HEK293T (cell line): ENCODE results near the gene CLEC4G.

ENCODE experiments used
- CTCF ChIA-PET: fragments of 350-600 bp; formaldehyde crosslinking; extraction: SDS; loops from one replicate; lab custom pipeline; 2021; ENCODE audit warnings: antibody characterized with exemption, inconsistent platforms; lab: Yijun Ruan, JAX
- POLR2A ChIA-PET: fragments of 350-600 bp; formaldehyde crosslinking; extraction: SDS; loops from one replicate; lab custom pipeline; 2020; ENCODE audit warnings: antibody characterized with exemption, inconsistent platforms; lab: Yijun Ruan, JAX
- DNase-seq: peaks from one replicate; pipeline ENCODE4 v3.0.0; 2012; ENCODE audit warnings: mixed read lengths; ENCODE audit errors: extremely low spot score
- ARNT ChIP-seq: fragments of 450-650 bp; IDR thresholded peaks from 2 replicates; pipeline ENCODE4 v1.6.1; 2017; ENCODE audit warnings: mild to moderate bottlenecking
- BHLHE40 ChIP-seq: fragments of 450-650 bp; IDR thresholded peaks from 2 replicates; pipeline ENCODE4 v1.6.1; 2016; ENCODE audit warnings: mild to moderate bottlenecking, moderate library complexity, borderline replicate concordance
- CTBP1 ChIP-seq: fragments of 450-650 bp; IDR thresholded peaks from 2 replicates; pipeline ENCODE4 v1.6.1; 2016; ENCODE audit warnings: borderline replicate concordance
- ELF4 ChIP-seq: fragments of 450-650 bp; IDR thresholded peaks from 2 replicates; pipeline ENCODE4 v1.6.1; 2017; ENCODE audit warnings: antibody characterized with exemption
- FOXA1 ChIP-seq: fragments of 450-650 bp; IDR thresholded peaks from 2 replicates; pipeline ENCODE4 v1.6.1; 2016; ENCODE audit warnings: mild to moderate bottlenecking
- FOXK2 ChIP-seq: fragments of 450-650 bp; IDR thresholded peaks from 2 replicates; pipeline ENCODE4 v1.6.1; 2016; ENCODE audit warnings: mild to moderate bottlenecking
- FOXM1 ChIP-seq: fragments of 450-650 bp; IDR thresholded peaks from 2 replicates; pipeline ENCODE4 v1.6.1; 2017; ENCODE audit warnings: mild to moderate bottlenecking, borderline replicate concordance
- HDGF ChIP-seq: fragments of 450-650 bp; IDR thresholded peaks from 2 replicates; pipeline ENCODE4 v1.6.1; 2017; ENCODE audit warnings: antibody characterized with exemption, borderline replicate concordance
- L3MBTL2 ChIP-seq: fragments of 450-650 bp; conservative IDR thresholded peaks from 2 replicates; pipeline ENCODE4 v1.6.1; 2016; ENCODE audit warnings: mild to moderate bottlenecking
- LEF1 ChIP-seq: fragments of 450-650 bp; IDR thresholded peaks from 2 replicates; pipeline ENCODE4 v1.6.1; 2017; ENCODE audit warnings: mild to moderate bottlenecking, borderline replicate concordance
- NFRKB ChIP-seq: fragments of 450-650 bp; IDR thresholded peaks from 2 replicates; pipeline ENCODE4 v1.6.1; 2016; ENCODE audit warnings: mild to moderate bottlenecking, moderate library complexity
- SP1 ChIP-seq: fragments of 450-650 bp; IDR thresholded peaks from 2 replicates; pipeline ENCODE4 v1.6.1; 2017
- SUZ12 ChIP-seq: fragments of 450-650 bp; IDR thresholded peaks from 2 replicates; pipeline ENCODE4 v1.6.1; 2016; ENCODE audit warnings: mild to moderate bottlenecking
- TARDBP ChIP-seq: fragments of 450-650 bp; IDR thresholded peaks from 2 replicates; pipeline ENCODE4 v1.6.1; 2016
- ZNF384 ChIP-seq: fragments of 450-650 bp; IDR thresholded peaks from 2 replicates; pipeline ENCODE4 v1.6.1; 2016
- TF ChIP-seq, protein P1 (sequence below): fragments of 450-650 bp; IDR thresholded peaks from 2 replicates; pipeline ENCODE4 v1.6.1; 2016

CLEC4G gene

DNA sequence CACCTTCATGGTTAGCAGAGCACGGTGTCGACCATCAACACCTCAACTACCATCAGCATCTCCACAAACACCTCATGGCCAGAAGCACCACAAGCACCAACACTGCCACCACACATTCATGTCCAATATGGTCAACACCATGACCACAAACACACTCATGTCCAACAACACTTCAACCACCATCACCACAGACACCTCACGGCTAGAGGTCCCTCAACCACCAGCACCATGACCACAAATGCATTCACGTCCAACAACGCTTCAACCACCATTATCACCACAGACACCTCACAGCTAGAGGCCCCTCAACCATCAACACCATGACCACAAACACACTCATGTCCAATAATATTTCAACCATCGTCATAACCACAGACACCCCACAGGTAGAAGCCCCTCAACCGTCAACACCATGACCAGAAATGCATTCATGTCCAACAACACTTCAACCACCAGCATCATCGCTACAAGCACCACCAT is 41.1 kb downstream of the CLEC4G start:
- CTCF ChIA-PET, result no interaction called here
- TF ChIP-seq TARDBP (no peak), FOXK2 (no peak), NFRKB (no peak), FOXA1 (no peak), ARNT (no peak), BHLHE40 (no peak), SUZ12 (no peak), SP1 (no peak), ELF4 (no peak), HDGF (no peak), L3MBTL2 (no peak), LEF1 (no peak), FOXM1 (no peak), CTBP1 (no peak), ZNF384 (no peak)
- TF ChIP-seq, protein P1, sequence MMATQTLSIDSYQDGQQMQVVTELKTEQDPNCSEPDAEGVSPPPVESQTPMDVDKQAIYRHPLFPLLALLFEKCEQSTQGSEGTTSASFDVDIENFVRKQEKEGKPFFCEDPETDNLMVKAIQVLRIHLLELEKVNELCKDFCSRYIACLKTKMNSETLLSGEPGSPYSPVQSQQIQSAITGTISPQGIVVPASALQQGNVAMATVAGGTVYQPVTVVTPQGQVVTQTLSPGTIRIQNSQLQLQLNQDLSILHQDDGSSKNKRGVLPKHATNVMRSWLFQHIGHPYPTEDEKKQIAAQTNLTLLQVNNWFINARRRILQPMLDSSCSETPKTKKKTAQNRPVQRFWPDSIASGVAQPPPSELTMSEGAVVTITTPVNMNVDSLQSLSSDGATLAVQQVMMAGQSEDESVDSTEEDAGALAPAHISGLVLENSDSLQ, result no peak
- POLR2A ChIA-PET, result interaction anchor here (0.6 to 0.9 kb wide), 2 partner anchors 10 to 104 kb away, joined by 3 to 4 read pairs; partner anchors contain the start of gene TRAPPC5
- DNase-seq, result no peak

DNA sequence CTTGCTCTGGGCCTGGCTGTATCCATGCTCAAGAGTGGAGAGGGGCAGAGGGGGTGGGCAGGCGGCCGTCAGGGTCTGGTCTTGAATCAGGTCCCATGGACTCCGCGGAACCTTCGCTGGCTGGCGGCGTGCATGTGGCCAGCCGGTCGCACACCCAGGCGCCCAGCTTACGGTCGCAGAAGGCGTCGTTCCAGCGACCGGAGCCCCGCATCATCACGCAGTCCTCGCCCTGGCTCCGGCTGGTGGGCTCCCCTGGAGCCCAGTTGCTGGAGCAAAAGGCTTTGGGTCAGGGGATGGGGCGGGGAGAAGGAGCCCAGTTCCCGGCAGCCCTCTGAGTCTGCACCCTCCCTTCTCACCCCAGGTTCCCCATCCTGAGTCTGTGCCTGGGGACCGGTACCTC is 42.7 kb downstream of the CLEC4G start:
- ChIA-PET POLR2A (interaction anchor here (1.4 kb wide), 1 partner anchor 9 kb away, joined by 3 read pairs; no protein-coding TSS in a partner anchor), CTCF (no interaction called here)
- TF ChIP-seq BHLHE40, result no peak
- no peak for TF ChIP-seq FOXK2
- no peak for TF ChIP-seq TARDBP
- TF ChIP-seq FOXA1, result no peak
- no peak for DNase-seq

DNA sequence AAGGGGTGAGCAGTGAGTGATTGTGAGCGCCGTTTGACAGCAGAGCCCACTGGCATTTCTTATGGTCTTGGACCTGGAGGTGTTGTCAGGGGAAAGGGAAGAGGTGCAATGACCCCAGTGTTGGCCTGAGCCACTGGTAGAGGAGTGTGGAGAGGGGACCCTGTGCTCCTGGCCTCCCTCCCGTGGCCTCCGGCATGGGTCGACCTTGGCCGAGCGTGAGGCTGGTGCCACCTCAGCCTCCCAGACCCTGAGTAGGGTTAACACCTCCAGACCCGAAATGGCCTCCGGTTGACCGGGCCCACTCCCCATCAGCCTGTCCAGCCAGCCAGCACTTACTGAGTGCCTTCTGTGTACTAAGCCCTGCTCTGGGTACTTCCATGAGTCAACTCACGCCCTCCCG is 44.7 kb downstream of the CLEC4G start:
- DNase-seq, result no peak
- TF ChIP-seq ZNF384 (no peak), FOXA1 (no peak), TARDBP (no peak), SP1 (no peak)
- TF ChIP-seq, protein P1, result no peak
- ChIA-PET CTCF (no interaction called here), POLR2A (no interaction called here)

DNA sequence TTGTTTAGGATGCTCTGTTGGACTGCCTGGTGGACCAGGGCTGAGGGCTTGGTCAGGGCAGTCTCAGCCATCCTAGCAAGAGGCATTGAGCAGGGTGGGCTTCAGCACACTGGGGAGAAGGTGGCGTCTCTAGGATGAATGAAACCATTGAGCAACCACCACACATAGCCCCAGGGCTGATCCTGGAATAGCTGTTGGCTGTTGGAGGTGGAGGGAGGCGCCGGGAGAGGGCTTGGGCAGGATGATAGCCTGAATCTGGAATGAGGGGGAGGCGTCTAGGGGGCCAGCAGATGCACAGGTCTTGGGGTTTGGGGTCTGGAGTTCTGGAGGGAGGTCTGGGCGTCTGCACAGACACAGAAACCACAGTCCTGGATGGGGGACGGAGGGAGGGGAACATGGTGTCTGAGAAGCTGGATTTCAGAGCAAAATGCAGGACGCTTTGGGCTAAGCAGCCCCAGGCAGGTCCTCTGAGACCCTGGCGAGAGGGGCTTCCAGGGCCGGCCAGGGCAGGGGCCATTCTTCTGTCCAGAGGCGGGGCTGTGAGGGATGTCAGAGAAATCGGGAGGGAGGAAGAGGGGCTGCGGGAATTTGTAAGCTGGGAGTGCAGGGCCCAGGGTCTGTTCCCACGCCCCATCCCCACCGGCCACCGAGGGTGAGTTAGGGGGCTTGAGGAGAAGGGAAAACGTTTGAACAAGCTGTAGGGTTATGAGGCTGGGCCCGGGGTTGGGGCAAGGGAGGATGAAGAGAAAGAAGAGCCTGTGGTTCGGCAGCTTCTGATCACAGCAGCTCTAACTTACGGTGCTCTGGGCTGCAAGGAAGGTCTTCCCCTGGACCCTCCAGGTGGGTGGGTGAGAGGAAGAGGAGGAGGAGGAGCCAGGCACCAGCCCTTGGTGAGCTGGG is 46.1 kb downstream of the CLEC4G start:
- no peak for DNase-seq
- ChIA-PET CTCF (interaction anchor here (1.2 to 1.5 kb wide), 2 partner anchors 114 to 117 kb away, joined by 5 to 9 read pairs; no protein-coding TSS in a partner anchor), POLR2A (interaction anchor here (1.2 kb wide), 1 partner anchor 11 kb away, joined by 3 read pairs; no protein-coding TSS in a partner anchor)
- TF ChIP-seq ARNT, result no peak
- TF ChIP-seq, protein P1, result no peak
- no peak for TF ChIP-seq FOXM1
- TF ChIP-seq NFRKB, result no peak
- no peak for TF ChIP-seq ELF4
- no peak for TF ChIP-seq TARDBP
- TF ChIP-seq HDGF, result no peak
- TF ChIP-seq FOXK2, result no peak
- no peak for TF ChIP-seq SUZ12

DNA sequence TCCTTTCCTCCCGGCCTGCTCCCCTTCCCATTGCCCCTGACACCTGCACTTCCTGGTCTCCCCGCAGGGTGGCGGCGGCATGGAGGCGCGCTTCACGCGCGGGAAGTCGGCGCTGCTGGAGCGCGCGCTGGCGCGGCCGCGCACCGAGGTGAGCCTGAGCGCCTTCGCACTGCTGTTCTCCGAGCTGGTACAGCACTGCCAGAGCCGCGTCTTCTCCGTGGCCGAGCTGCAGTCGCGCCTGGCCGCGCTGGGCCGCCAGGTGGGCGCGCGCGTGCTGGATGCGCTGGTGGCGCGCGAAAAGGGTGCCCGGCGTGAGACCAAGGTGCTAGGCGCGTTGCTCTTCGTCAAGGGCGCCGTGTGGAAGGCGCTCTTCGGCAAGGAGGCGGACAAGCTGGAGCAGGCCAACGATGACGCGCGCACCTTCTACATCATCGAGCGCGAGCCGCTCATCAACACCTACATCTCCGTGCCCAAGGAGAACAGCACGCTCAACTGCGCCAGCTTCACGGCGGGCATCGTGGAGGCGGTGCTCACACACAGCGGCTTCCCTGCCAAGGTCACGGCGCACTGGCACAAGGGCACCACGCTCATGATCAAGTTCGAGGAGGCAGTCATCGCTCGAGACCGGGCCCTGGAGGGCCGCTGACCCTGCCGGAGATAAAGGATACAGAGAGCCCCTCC is 49.6 kb downstream of the CLEC4G start:
- ChIA-PET POLR2A (no interaction called here), CTCF (interaction anchor here (0.6 kb wide), 1 partner anchor 1061 kb away, joined by 3 read pairs; no protein-coding TSS in a partner anchor)
- DNase-seq, result no peak
- TF ChIP-seq CTBP1 (no peak), SP1 (no peak), FOXK2 (no peak), ELF4 (no peak), L3MBTL2 (no peak), ZNF384 (no peak), TARDBP (no peak), FOXA1 (no peak), LEF1 (no peak), HDGF (no peak), BHLHE40 (no peak), NFRKB (no peak), FOXM1 (no peak), ARNT (no peak), SUZ12 (no peak)
- TF ChIP-seq, protein P1, result no peak
